Osteoblast (primary cell): ENCODE results near the gene NPHS1. TPM values are rescaled to one million over a fixed set of nuclear protein-coding genes. Genes with fewer than 3 reads are reported as not detected.

Experiments
- DNase-seq: peaks from one replicate; pipeline ENCODE4 v3.0.0; 2011; ENCODE audit warnings: low spot score, mixed read lengths; ENCODE audit not compliant: insufficient read length; ENCODE audit errors: missing footprints
- H2AFZ ChIP-seq: 2 replicates; pipeline ENCODE4 v1.6.0; 2011; ENCODE audit warnings: mild to moderate bottlenecking, low read length
- H3K27ac ChIP-seq: 2 replicates; pipeline ENCODE4 v1.5.1; 2011; ENCODE audit warnings: mild to moderate bottlenecking, low read depth, low read length, moderate library complexity
- H3K27me3 ChIP-seq: 2 replicates; pipeline ENCODE4 v1.6.0; 2012; ENCODE audit warnings: mild to moderate bottlenecking, control low read depth, inconsistent platforms, low read length, moderate library complexity; ENCODE audit not compliant: insufficient read depth
- H3K36me3 ChIP-seq: 2 replicates; pipeline ENCODE4 v1.5.1; 2011; ENCODE audit warnings: mild to moderate bottlenecking, low read length, control low read depth, moderate library complexity; ENCODE audit not compliant: insufficient read depth
- H3K4me1 ChIP-seq: 2 replicates; pipeline ENCODE4 v1.5.1; 2011; ENCODE audit warnings: mild to moderate bottlenecking, low read length, control low read depth, moderate library complexity; ENCODE audit not compliant: insufficient read depth
- H3K4me2 ChIP-seq: 2 replicates; pipeline ENCODE4 v1.6.0; 2011; ENCODE audit warnings: mild to moderate bottlenecking, low read length; ENCODE audit not compliant: insufficient read depth
- H3K4me3 ChIP-seq: fragments of 200-600 bp; sonication (generic); 3 replicates; pipeline ENCODE4 v1.5.1; 2012; ENCODE audit warnings: mild to moderate bottlenecking, low read length, inconsistent platforms; ENCODE audit not compliant: insufficient read depth
- H3K79me2 ChIP-seq: 2 replicates; pipeline ENCODE4 v1.6.0; 2012; ENCODE audit warnings: mild to moderate bottlenecking, low read length, control low read depth, inconsistent platforms; ENCODE audit not compliant: insufficient read depth
- H3K9me3 ChIP-seq: 2 replicates; pipeline ENCODE4 v1.5.1; 2011; ENCODE audit warnings: low read depth, low read length, control low read depth
- H4K20me1 ChIP-seq: 2 replicates; pipeline ENCODE4 v1.6.0; 2012; ENCODE audit warnings: mild to moderate bottlenecking, low read length, control low read depth; ENCODE audit not compliant: insufficient read depth
- CTCF ChIP-seq: IDR thresholded peaks from 2 replicates; pipeline ENCODE4 v1.5.1; 2011; ENCODE audit warnings: mild to moderate bottlenecking, low read depth, low read length, moderate library complexity; ENCODE audit errors: extremely low read depth
- total RNA-seq: library from RNA; depleted of rRNA; stranded (reverse); fragments of >200 nt; gene quantifications from 2 replicates; pipeline ENCODE4 v1.2.3, GENCODE V29; 2012

Gene NPHS1
- total RNA-seq, 1 donor: not detected

DNA sequence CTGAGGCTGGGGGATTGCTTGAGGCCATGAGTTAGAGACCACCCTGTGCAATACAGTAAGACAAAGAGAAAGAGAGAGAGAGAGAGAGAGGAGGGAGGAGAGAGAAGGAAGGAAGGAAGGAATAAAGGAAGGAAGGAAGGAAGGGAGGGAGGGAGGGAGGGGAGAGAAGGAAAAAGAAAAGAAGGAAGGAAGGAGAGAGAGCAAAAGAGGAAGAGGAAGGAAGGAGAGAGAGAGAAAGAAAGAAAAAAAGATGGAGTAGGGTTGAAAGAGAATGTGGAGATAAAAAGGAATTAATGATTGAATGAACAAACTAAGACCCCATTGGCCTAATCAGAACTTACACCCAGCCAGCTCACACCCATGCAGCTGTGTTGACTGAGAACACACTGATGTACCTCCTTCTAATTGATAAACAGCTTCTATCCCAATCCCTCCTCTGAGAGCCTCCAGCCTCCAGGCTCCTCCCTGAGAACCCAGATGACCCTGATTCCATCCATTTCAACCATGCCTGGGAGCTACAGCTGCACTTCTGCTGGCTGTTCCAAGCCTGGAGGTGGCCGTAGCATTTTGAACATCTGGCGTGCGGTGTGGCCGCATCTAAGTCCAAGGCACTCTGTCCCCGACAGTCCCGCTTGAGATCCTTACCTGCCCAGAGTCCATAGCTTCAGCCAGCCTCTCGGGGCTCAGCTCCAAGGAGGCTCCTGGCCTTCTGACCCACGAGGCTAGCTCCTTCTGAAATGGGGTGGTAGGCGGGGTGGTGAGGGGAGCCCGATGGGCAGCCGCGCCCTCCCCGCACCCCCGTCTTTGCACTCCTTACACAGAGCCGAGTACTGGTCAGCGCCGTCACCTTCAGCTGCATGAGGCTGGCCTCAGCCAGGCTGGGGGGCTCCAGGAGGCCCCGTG, 40.7 kb downstream of the NPHS1 start:
- TF ChIP-seq CTCF: no peak
- H4K20me1 ChIP-seq: no peaks in the 10 kb centered on the region
- no peaks in the 10 kb centered on the region for H3K4me1 ChIP-seq
- H3K9me3 ChIP-seq: no peaks in the 10 kb centered on the region
- peaks cover 6% of the 10 kb centered on the region for H3K27me3 ChIP-seq
- H3K36me3 ChIP-seq: no peaks in the 10 kb centered on the region
- no peaks in the 10 kb centered on the region for H3K79me2 ChIP-seq
- no peak overlapping the region for H2AFZ ChIP-seq
- no peak for DNase-seq
- no peak overlapping the region for H3K27ac ChIP-seq
- no peak overlapping the region for H3K4me3 ChIP-seq
- H3K4me2 ChIP-seq: no peak overlapping the region

GRCh38 chr19:35807633-35808032, 44.7 kb downstream of the NPHS1 start:
- Histone ChIP-seq H3K79me2 (no peaks in the 10 kb centered on the region), H3K4me1 (no peaks in the 10 kb centered on the region), H3K27ac (no peak overlapping the region), H3K4me2 (no peak overlapping the region), H3K36me3 (no peaks in the 10 kb centered on the region), H3K4me3 (no peak overlapping the region), H4K20me1 (no peaks in the 10 kb centered on the region), H3K27me3 (peaks cover 6% of the 10 kb centered on the region), H3K9me3 (no peaks in the 10 kb centered on the region), H2AFZ (no peak overlapping the region)
- TF ChIP-seq CTCF: no peak
- peak; percentile 49 for DNase-seq

DNA sequence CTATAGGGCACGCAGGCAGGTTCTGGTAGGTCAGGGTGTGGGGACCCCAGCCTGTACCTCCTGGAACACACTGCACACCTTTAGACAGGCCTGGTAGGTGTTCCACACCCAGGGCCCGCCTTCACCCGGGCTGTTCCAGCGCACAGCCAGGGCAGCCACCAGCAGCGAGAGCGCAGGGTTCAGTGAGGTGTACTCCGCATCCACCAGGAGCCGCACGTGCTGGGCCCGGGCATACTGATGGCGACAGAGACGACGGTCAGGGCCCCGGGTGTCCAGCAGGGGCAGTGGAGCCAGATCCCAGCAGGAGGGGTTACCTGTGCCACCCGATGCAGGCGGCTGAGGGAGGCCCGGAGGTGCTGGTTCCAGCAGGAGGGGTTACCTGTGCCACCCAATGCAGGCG, 45.7 kb downstream of the NPHS1 start:
- H3K4me2 ChIP-seq: no peak overlapping the region
- no peaks in the 10 kb centered on the region for H4K20me1 ChIP-seq
- H3K36me3 ChIP-seq: no peaks in the 10 kb centered on the region
- no peaks in the 10 kb centered on the region for H3K9me3 ChIP-seq
- H2AFZ ChIP-seq: no peak overlapping the region
- no peak for TF ChIP-seq CTCF
- H3K4me1 ChIP-seq: no peaks in the 10 kb centered on the region
- H3K4me3 ChIP-seq: no peak overlapping the region
- peaks cover 6% of the 10 kb centered on the region for H3K27me3 ChIP-seq
- H3K79me2 ChIP-seq: no peaks in the 10 kb centered on the region
- H3K27ac ChIP-seq: no peak overlapping the region
- peak; percentile 66 for DNase-seq

GRCh38 chr19:35805526-35806102, 46.7 kb downstream of the NPHS1 start:
- Histone ChIP-seq H3K9me3 (no peaks in the 10 kb centered on the region), H3K27ac (no peak overlapping the region), H3K4me2 (no peak overlapping the region), H3K79me2 (no peaks in the 10 kb centered on the region), H3K36me3 (no peaks in the 10 kb centered on the region), H3K27me3 (peaks cover 6% of the 10 kb centered on the region), H3K4me3 (no peak overlapping the region), H3K4me1 (no peaks in the 10 kb centered on the region), H2AFZ (no peak overlapping the region), H4K20me1 (no peaks in the 10 kb centered on the region)
- peak; percentile 44 for DNase-seq
- no peak for TF ChIP-seq CTCF
